ENCODE results near the gene TMTC1. TPM values are rescaled to one million over a fixed set of nuclear protein-coding genes. Genes with fewer than 3 reads are reported as not detected.

TMTC1 gene
- polyA plus RNA-seq, 4 donors: 1.1 to 11.4 (median 1.1) TPM

- Histone ChIP-seq H3K4me3 (ENCODE audit: low read depth in 1 of 3, low read length in 3 of 3) (peak overlapping the region; percentile 9 to 56 (median 56)), H3K27me3 (ENCODE audit: control insufficient read depth in 3 of 3, insufficient read depth in 3 of 3, low read length in 3 of 3) (peaks cover 10 to 36% (median 14%) of the 10 kb centered on the region in 3 donors), H3K27ac (ENCODE audit: low read depth in 1 of 3, low read length in 2 of 3) (peak overlapping the region in 1 of 3 donors; percentile 66), H3K4me1 (ENCODE audit: control insufficient read depth in 3 of 3, insufficient read depth in 2 of 3, low read depth in 1 of 3, low read length in 2 of 3) (no peaks in the 10 kb centered on the region), H3K9me3 (ENCODE audit: control insufficient read depth in 2 of 2, insufficient read depth in 1 of 2, low read depth in 1 of 2, low read length in 1 of 2) (no peaks in the 10 kb centered on the region), H3K36me3 (ENCODE audit: control insufficient read depth in 3 of 3, insufficient read depth in 2 of 3, low read depth in 1 of 3, low read length in 3 of 3) (no peaks in the 10 kb centered on the region)
- 2 to 8% (median 3%) methylated on average over 71 to 82 of the region's 82 CpGs for WGBS, 3 donors
- FAIRE-seq (no peak), DNase-seq (peak in 1 of 2 donors; percentile 32)
These were observed 620 bp downstream of the TMTC1 start for GRCh38 chr12:29782871-29783772.

GRCh38 chr12:29782285-29782870 lies 1.4 kb downstream of the TMTC1 start:
- Histone ChIP-seq H3K36me3 (ENCODE audit: control insufficient read depth in 3 of 3, insufficient read depth in 2 of 3, low read depth in 1 of 3, low read length in 3 of 3) (no peaks in the 10 kb centered on the region), H3K9me3 (ENCODE audit: control insufficient read depth in 2 of 2, insufficient read depth in 1 of 2, low read depth in 1 of 2, low read length in 1 of 2) (no peaks in the 10 kb centered on the region), H3K27ac (ENCODE audit: low read depth in 1 of 3, low read length in 2 of 3) (peak overlapping the region in 1 of 3 donors; percentile 66), H3K4me3 (ENCODE audit: low read depth in 1 of 3, low read length in 3 of 3) (peak overlapping the region; percentile 9 to 56 (median 56)), H3K27me3 (ENCODE audit: control insufficient read depth in 3 of 3, insufficient read depth in 3 of 3, low read length in 3 of 3) (peaks cover 10 to 33% (median 14%) of the 10 kb centered on the region in 3 donors), H3K4me1 (ENCODE audit: control insufficient read depth in 3 of 3, insufficient read depth in 2 of 3, low read depth in 1 of 3, low read length in 2 of 3) (no peaks in the 10 kb centered on the region)
- FAIRE-seq (no peak), DNase-seq (peak in 1 of 2 donors; percentile 6)
- 5 to 13% (median 7%) methylated on average over 16 of the region's 16 CpGs for WGBS, 3 donors

- FAIRE-seq (no peak), DNase-seq (no peak)
- Histone ChIP-seq H3K27me3 (ENCODE audit: control insufficient read depth in 3 of 3, insufficient read depth in 3 of 3, low read length in 3 of 3) (peaks cover 10 to 33% (median 14%) of the 10 kb centered on the region in 3 donors), H3K9me3 (ENCODE audit: control insufficient read depth in 2 of 2, insufficient read depth in 1 of 2, low read depth in 1 of 2, low read length in 1 of 2) (no peaks in the 10 kb centered on the region), H3K4me3 (ENCODE audit: low read depth in 1 of 3, low read length in 3 of 3) (no peak overlapping the region), H3K27ac (ENCODE audit: low read depth in 1 of 3, low read length in 2 of 3) (no peak overlapping the region), H3K36me3 (ENCODE audit: control insufficient read depth in 3 of 3, insufficient read depth in 2 of 3, low read depth in 1 of 3, low read length in 3 of 3) (no peaks in the 10 kb centered on the region), H3K4me1 (ENCODE audit: control insufficient read depth in 3 of 3, insufficient read depth in 2 of 3, low read depth in 1 of 3, low read length in 2 of 3) (no peaks in the 10 kb centered on the region)
- 48 to 58% (median 49%) methylated on average over 2 of the region's 2 CpGs for WGBS, 3 donors
These were observed 2.0 kb downstream of the TMTC1 start for GRCh38 chr12:29781705-29782266.

GRCh38 chr12:29781188-29781587 lies 2.6 kb downstream of the TMTC1 start:
- no peaks in the 10 kb centered on the region for H3K4me1 ChIP-seq (ENCODE audit: control insufficient read depth in 3 of 3, insufficient read depth in 2 of 3, low read depth in 1 of 3, low read length in 2 of 3)
- H3K27ac ChIP-seq (ENCODE audit: low read depth in 1 of 3, low read length in 2 of 3): no peak overlapping the region

GRCh38 chr12:29780084-29780483 lies 3.7 kb downstream of the TMTC1 start:
- FAIRE-seq: no peak
- H3K27ac ChIP-seq (ENCODE audit: low read depth in 1 of 3, low read length in 2 of 3): no peak overlapping the region
- peaks cover 10 to 27% (median 14%) of the 10 kb centered on the region in 3 donors for H3K27me3 ChIP-seq (ENCODE audit: control insufficient read depth in 3 of 3, insufficient read depth in 3 of 3, low read length in 3 of 3)
- no peak for DNase-seq
- H3K4me3 ChIP-seq (ENCODE audit: low read depth in 1 of 3, low read length in 3 of 3): no peak overlapping the region
- no peaks in the 10 kb centered on the region for H3K4me1 ChIP-seq (ENCODE audit: control insufficient read depth in 3 of 3, insufficient read depth in 2 of 3, low read depth in 1 of 3, low read length in 2 of 3)
- H3K9me3 ChIP-seq (ENCODE audit: control insufficient read depth in 2 of 2, insufficient read depth in 1 of 2, low read depth in 1 of 2, low read length in 1 of 2): peaks cover 0 to 6% of the 10 kb centered on the region in 2 donors
- H3K36me3 ChIP-seq (ENCODE audit: control insufficient read depth in 3 of 3, insufficient read depth in 2 of 3, low read depth in 1 of 3, low read length in 3 of 3): no peaks in the 10 kb centered on the region

More at GRCh38 chr12:29781188-29781587, 2.6 kb downstream of the TMTC1 start:
- H3K9me3 ChIP-seq (ENCODE audit: control insufficient read depth in 2 of 2, insufficient read depth in 1 of 2, low read depth in 1 of 2, low read length in 1 of 2): no peaks in the 10 kb centered on the region
- FAIRE-seq (no peak), DNase-seq (no peak)
- no peaks in the 10 kb centered on the region for H3K36me3 ChIP-seq (ENCODE audit: control insufficient read depth in 3 of 3, insufficient read depth in 2 of 3, low read depth in 1 of 3, low read length in 3 of 3)
- H3K27me3 ChIP-seq (ENCODE audit: control insufficient read depth in 3 of 3, insufficient read depth in 3 of 3, low read length in 3 of 3): peaks cover 10 to 33% (median 14%) of the 10 kb centered on the region in 3 donors
- H3K4me3 ChIP-seq (ENCODE audit: low read depth in 1 of 3, low read length in 3 of 3): no peak overlapping the region

- DNase-seq: no peak
- H3K4me1 ChIP-seq (ENCODE audit: control insufficient read depth in 3 of 3, insufficient read depth in 2 of 3, low read depth in 1 of 3, low read length in 2 of 3): no peaks in the 10 kb centered on the region
- peaks cover 0 to 6% of the 10 kb centered on the region in 2 donors for H3K9me3 ChIP-seq (ENCODE audit: control insufficient read depth in 2 of 2, insufficient read depth in 1 of 2, low read depth in 1 of 2, low read length in 1 of 2)
- H3K4me3 ChIP-seq (ENCODE audit: low read depth in 1 of 3, low read length in 3 of 3): no peak overlapping the region
- no peak for FAIRE-seq
- H3K36me3 ChIP-seq (ENCODE audit: control insufficient read depth in 3 of 3, insufficient read depth in 2 of 3, low read depth in 1 of 3, low read length in 3 of 3): no peaks in the 10 kb centered on the region
- H3K27me3 ChIP-seq (ENCODE audit: control insufficient read depth in 3 of 3, insufficient read depth in 3 of 3, low read length in 3 of 3): peaks cover 3 to 23% (median 11%) of the 10 kb centered on the region in 3 donors
- H3K27ac ChIP-seq (ENCODE audit: low read depth in 1 of 3, low read length in 2 of 3): no peak overlapping the region
These were observed 5.2 kb downstream of the TMTC1 start for GRCh38 chr12:29778531-29778930.

- Histone ChIP-seq H3K36me3 (ENCODE audit: control insufficient read depth in 3 of 3, insufficient read depth in 2 of 3, low read depth in 1 of 3, low read length in 3 of 3) (no peaks in the 10 kb centered on the region), H3K9me3 (ENCODE audit: control insufficient read depth in 2 of 2, insufficient read depth in 1 of 2, low read depth in 1 of 2, low read length in 1 of 2) (peaks cover 0 to 6% of the 10 kb centered on the region in 2 donors), H3K4me1 (ENCODE audit: control insufficient read depth in 3 of 3, insufficient read depth in 2 of 3, low read depth in 1 of 3, low read length in 2 of 3) (no peaks in the 10 kb centered on the region), H3K4me3 (ENCODE audit: low read depth in 1 of 3, low read length in 3 of 3) (no peak overlapping the region), H3K27ac (ENCODE audit: low read depth in 1 of 3, low read length in 2 of 3) (no peak overlapping the region), H3K27me3 (ENCODE audit: control insufficient read depth in 3 of 3, insufficient read depth in 3 of 3, low read length in 3 of 3) (no peaks in the 10 kb centered on the region)
- no peak for FAIRE-seq
- 21 to 53% (median 49%) methylated on average over 2 of the region's 2 CpGs for WGBS, 3 donors
- no peak for DNase-seq
These were observed 10.7 kb downstream of the TMTC1 start for GRCh38 chr12:29773076-29773475.

GRCh38 chr12:29771786-29772185 lies 12.0 kb downstream of the TMTC1 start:
- Histone ChIP-seq H3K36me3 (ENCODE audit: control insufficient read depth in 3 of 3, insufficient read depth in 2 of 3, low read depth in 1 of 3, low read length in 3 of 3) (no peaks in the 10 kb centered on the region), H3K27ac (ENCODE audit: low read depth in 1 of 3, low read length in 2 of 3) (no peak overlapping the region)
- FAIRE-seq: no peak

More at GRCh38 chr12:29771786-29772185, 12.0 kb downstream of the TMTC1 start:
- no peak overlapping the region for H3K4me3 ChIP-seq (ENCODE audit: low read depth in 1 of 3, low read length in 3 of 3)
- peaks cover 0 to 6% of the 10 kb centered on the region in 2 donors for H3K9me3 ChIP-seq (ENCODE audit: control insufficient read depth in 2 of 2, insufficient read depth in 1 of 2, low read depth in 1 of 2, low read length in 1 of 2)
- no peaks in the 10 kb centered on the region for H3K4me1 ChIP-seq (ENCODE audit: control insufficient read depth in 3 of 3, insufficient read depth in 2 of 3, low read depth in 1 of 3, low read length in 2 of 3)
- DNase-seq: no peak
- H3K27me3 ChIP-seq (ENCODE audit: control insufficient read depth in 3 of 3, insufficient read depth in 3 of 3, low read length in 3 of 3): no peaks in the 10 kb centered on the region

All from small intestine (tissue), 7 donors.